ENCODE results near the gene CLRN1. TPM values are rescaled to one million over a fixed set of nuclear protein-coding genes. Genes with fewer than 3 reads are reported as not detected.

The CLRN1 gene
- polyA plus RNA-seq, 1 of the 3 experiments (the other 2 are of a cell fraction): not detected

- no peak overlapping the region for H2AFZ ChIP-seq (ENCODE audit: low read depth)
- H3K79me2 ChIP-seq (ENCODE audit: insufficient read depth): no peaks in the 10 kb centered on the region
- no peaks in the 10 kb centered on the region for H4K20me1 ChIP-seq (ENCODE audit: insufficient read depth)
- H3K4me2 ChIP-seq: no peak overlapping the region
- no peaks in the 10 kb centered on the region for H3K9me2 ChIP-seq
- TF ChIP-seq RFX5 (IDR thresholded peaks at IDR 0.05; ENCODE audit: low read length): no peak
- H3K9me3 ChIP-seq: no peaks in the 10 kb centered on the region
- 0% methylated on average over 2 of the region's 2 CpGs for WGBS (ENCODE audit: low lambda C conversion rate)
- POLR2A ChIA-PET: no interaction called here
- H3K27ac ChIP-seq (ENCODE audit: low read depth in 2 of 2, low read length in 1 of 2): no peak overlapping the region
- H3K4me1 ChIP-seq (ENCODE audit: control insufficient read depth in 1 of 2, insufficient read depth in 2 of 2, low read depth in 1 of 2, low read length in 1 of 2): no peaks in the 10 kb centered on the region
- no peaks in the 10 kb centered on the region for H3K36me3 ChIP-seq (replicated peaks in 1 of 2; ENCODE audit: control insufficient read depth in 1 of 2, insufficient read depth in 2 of 2, low read length in 1 of 2)
- H3K4me3 ChIP-seq (ENCODE audit: low read depth in 2 of 2, low read length in 1 of 2): no peak overlapping the region
- no peaks in the 10 kb centered on the region for H3F3A ChIP-seq (replicated peaks; ENCODE audit: insufficient read depth)
- CTCF ChIA-PET: interaction anchor here (1.5 kb wide), 1 partner anchor 10 kb away, joined by 6 read pairs; no protein-coding TSS in a partner anchor
- DNase-seq: no peak
- H3K9ac ChIP-seq: no peak overlapping the region
- no peaks in the 10 kb centered on the region; the same call in none of the 2 replicates for H3K27me3 ChIP-seq (ENCODE audit: insufficient read depth)
These were observed 35.8 kb downstream of the CLRN1 start for GRCh38 chr3:150936693-150937092.

GRCh38 chr3:150933473-150933995, 39.0 kb downstream of the CLRN1 start:
- Histone ChIP-seq H3K9me2 (no peaks in the 10 kb centered on the region), H3K9ac (no peak overlapping the region), H4K20me1 (ENCODE audit: insufficient read depth) (no peaks in the 10 kb centered on the region), H3K36me3 (replicated peaks in 1 of 2; ENCODE audit: control insufficient read depth in 1 of 2, insufficient read depth in 2 of 2, low read length in 1 of 2) (no peaks in the 10 kb centered on the region), H3K27me3 (ENCODE audit: insufficient read depth) (no peaks in the 10 kb centered on the region; the same call in 1 of the 2 replicates), H3K4me3 (ENCODE audit: low read depth in 2 of 2, low read length in 1 of 2) (no peak overlapping the region), H3K9me3 (no peaks in the 10 kb centered on the region), H3K4me2 (no peak overlapping the region), H3K27ac (ENCODE audit: low read depth in 2 of 2, low read length in 1 of 2) (no peak overlapping the region), H3K79me2 (ENCODE audit: insufficient read depth) (no peaks in the 10 kb centered on the region), H3K4me1 (ENCODE audit: control insufficient read depth in 1 of 2, insufficient read depth in 2 of 2, low read depth in 1 of 2, low read length in 1 of 2) (no peaks in the 10 kb centered on the region), H3F3A (replicated peaks; ENCODE audit: insufficient read depth) (no peaks in the 10 kb centered on the region), H2AFZ (ENCODE audit: low read depth) (no peak overlapping the region)
- ChIA-PET CTCF (interaction anchor here (0.9 to 1.1 kb wide), 2 partner anchors 8 to 234 kb away, joined by 3 to 4 read pairs; no protein-coding TSS in a partner anchor), POLR2A (no interaction called here)
- TF ChIP-seq FOSL2 (IDR thresholded peaks at IDR 0.05; ENCODE audit: borderline replicate concordance, low read depth) (no peak), IRF3 (IDR thresholded peaks at IDR 0.05; ENCODE audit: low read depth, low read length) (no peak), JUND (IDR thresholded peaks at IDR 0.05) (no peak), RCOR1 (IDR thresholded peaks at IDR 0.05; ENCODE audit: low read length) (no peak), CTCF (IDR thresholded peaks at IDR 0.05) (no peak)
- DNase-seq: no peak
- 3% methylated on average over 1 of the region's 1 CpG for WGBS (ENCODE audit: low lambda C conversion rate)

GRCh38 chr3:150931745-150932144, 40.8 kb downstream of the CLRN1 start:
- no peaks in the 10 kb centered on the region; the same call in 1 of the 2 replicates for H3K27me3 ChIP-seq (ENCODE audit: insufficient read depth)
- POLR2A ChIA-PET: no interaction called here
- no peaks in the 10 kb centered on the region for H3F3A ChIP-seq (replicated peaks; ENCODE audit: insufficient read depth)
- H3K9ac ChIP-seq: no peak overlapping the region
- no peaks in the 10 kb centered on the region for H4K20me1 ChIP-seq (ENCODE audit: insufficient read depth)
- no peaks in the 10 kb centered on the region for H3K4me1 ChIP-seq (ENCODE audit: control insufficient read depth in 1 of 2, insufficient read depth in 2 of 2, low read depth in 1 of 2, low read length in 1 of 2)
- no peaks in the 10 kb centered on the region for H3K79me2 ChIP-seq (ENCODE audit: insufficient read depth)
- H3K4me3 ChIP-seq (ENCODE audit: low read depth in 2 of 2, low read length in 1 of 2): no peak overlapping the region
- H2AFZ ChIP-seq (ENCODE audit: low read depth): no peak overlapping the region
- DNase-seq: no peak
- H3K27ac ChIP-seq (ENCODE audit: low read depth in 2 of 2, low read length in 1 of 2): no peak overlapping the region
- 6% methylated on average over 1 of the region's 1 CpG for WGBS (ENCODE audit: low lambda C conversion rate)
- H3K4me2 ChIP-seq: no peak overlapping the region
- CTCF ChIA-PET: no interaction called here
- H3K36me3 ChIP-seq (replicated peaks in 1 of 2; ENCODE audit: control insufficient read depth in 1 of 2, insufficient read depth in 2 of 2, low read length in 1 of 2): no peaks in the 10 kb centered on the region
- no peaks in the 10 kb centered on the region for H3K9me2 ChIP-seq
- H3K9me3 ChIP-seq: no peaks in the 10 kb centered on the region
- TF ChIP-seq FOXJ3 (CRISPR knock-in tag; IDR thresholded peaks at IDR 0.05) (no peak), ELF1 (IDR thresholded peaks at IDR 0.05) (no peak), ZBTB33 (IDR thresholded peaks at IDR 0.05; ENCODE audit: borderline replicate concordance, low read depth) (no peak), MAX (IDR thresholded peaks at IDR 0.05; ENCODE audit: low read depth) (no peak), REST (IDR thresholded peaks at IDR 0.05; ENCODE audit: low read depth, low read length) (no peak), NRF1 (IDR thresholded peaks at IDR 0.05; ENCODE audit: low read depth, low read length) (no peak), SMC3 (IDR thresholded peaks at IDR 0.05; ENCODE audit: low read depth, low read length) (no peak), FOSL2 (IDR thresholded peaks at IDR 0.05; ENCODE audit: borderline replicate concordance, low read depth) (no peak)

Measured in SK-N-SH (cell line).